Measurements from ENCODE around the gene SHMT1.

The SHMT1 gene

GRCh38 chr17:18331879-18332278, 31.5 kb downstream of the SHMT1 start:
- Histone ChIP-seq H3K4me1 (ENCODE audit: insufficient read depth, low read length, poor library complexity, severe bottlenecking) (no peaks in the 10 kb centered on the region), H3K27me3 (ENCODE audit: insufficient read depth, low read length, poor library complexity, severe bottlenecking) (no peaks in the 10 kb centered on the region), H3K9me3 (ENCODE audit: insufficient read depth, low read depth, low read length) (no peaks in the 10 kb centered on the region), H4K20me1 (ENCODE audit: insufficient read depth, low read length, poor library complexity, severe bottlenecking) (no peaks in the 10 kb centered on the region), H3K4me3 (ENCODE audit: low read length, poor library complexity, severe bottlenecking) (no peak overlapping the region), H3K9ac (ENCODE audit: low read depth, low read length, poor library complexity, severe bottlenecking) (no peak overlapping the region), H3K79me2 (ENCODE audit: insufficient read depth, low read length) (no peaks in the 10 kb centered on the region), H3K9me2 (replicated peaks; ENCODE audit: low read depth, low read length) (no peaks in the 10 kb centered on the region), H3F3A (ENCODE audit: low read depth) (no peaks in the 10 kb centered on the region), H3K4me2 (ENCODE audit: low read depth, low read length, poor library complexity, severe bottlenecking) (no peak overlapping the region), H2AFZ (ENCODE audit: low read length) (no peak overlapping the region), H3K36me3 (ENCODE audit: insufficient read depth, low read length) (peaks cover 58% of the 10 kb centered on the region)
- TF ChIP-seq CTCF (conservative IDR thresholded peaks at IDR 0.05; ENCODE audit: low read length) (no peak), EZH2phosphoT487 (IDR thresholded peaks at IDR 0.05; ENCODE audit: borderline replicate concordance) (no peak)

- H2AFZ ChIP-seq (ENCODE audit: low read length): no peak overlapping the region
- H4K20me1 ChIP-seq (ENCODE audit: insufficient read depth, low read length, poor library complexity, severe bottlenecking): no peaks in the 10 kb centered on the region
- H3K9ac ChIP-seq (ENCODE audit: low read depth, low read length, poor library complexity, severe bottlenecking): no peak overlapping the region
- no peaks in the 10 kb centered on the region for H3K79me2 ChIP-seq (ENCODE audit: insufficient read depth, low read length)
- H3K36me3 ChIP-seq (ENCODE audit: insufficient read depth, low read length): peaks cover 35% of the 10 kb centered on the region
- no peak overlapping the region for H3K4me2 ChIP-seq (ENCODE audit: low read depth, low read length, poor library complexity, severe bottlenecking)
- H3K27me3 ChIP-seq (ENCODE audit: insufficient read depth, low read length, poor library complexity, severe bottlenecking): no peaks in the 10 kb centered on the region
- no peak overlapping the region for H3K4me3 ChIP-seq (ENCODE audit: low read length, poor library complexity, severe bottlenecking)
- no peaks in the 10 kb centered on the region for H3F3A ChIP-seq (ENCODE audit: low read depth)
- H3K9me2 ChIP-seq (replicated peaks; ENCODE audit: low read depth, low read length): no peaks in the 10 kb centered on the region
- no peak for TF ChIP-seq CTCF (conservative IDR thresholded peaks at IDR 0.05; ENCODE audit: low read length)
- no peak for TF ChIP-seq EZH2phosphoT487 (IDR thresholded peaks at IDR 0.05; ENCODE audit: borderline replicate concordance)
- no peaks in the 10 kb centered on the region for H3K4me1 ChIP-seq (ENCODE audit: insufficient read depth, low read length, poor library complexity, severe bottlenecking)
- no peaks in the 10 kb centered on the region for H3K9me3 ChIP-seq (ENCODE audit: insufficient read depth, low read depth, low read length)
These were observed 34.6 kb downstream of the SHMT1 start for GRCh38 chr17:18328643-18329204.

GRCh38 chr17:18327556-18327955, 35.8 kb downstream of the SHMT1 start:
- Histone ChIP-seq H3K36me3 (ENCODE audit: insufficient read depth, low read length) (peaks cover 29% of the 10 kb centered on the region), H3K9ac (ENCODE audit: low read depth, low read length, poor library complexity, severe bottlenecking) (no peak overlapping the region)
- TF ChIP-seq CTCF (conservative IDR thresholded peaks at IDR 0.05; ENCODE audit: low read length) (no peak), EZH2phosphoT487 (IDR thresholded peaks at IDR 0.05; ENCODE audit: borderline replicate concordance) (no peak)

More at GRCh38 chr17:18327556-18327955, 35.8 kb downstream of the SHMT1 start:
- no peaks in the 10 kb centered on the region for H3K9me2 ChIP-seq (replicated peaks; ENCODE audit: low read depth, low read length)
- H3K4me2 ChIP-seq (ENCODE audit: low read depth, low read length, poor library complexity, severe bottlenecking): no peak overlapping the region
- H2AFZ ChIP-seq (ENCODE audit: low read length): no peak overlapping the region
- no peaks in the 10 kb centered on the region for H3F3A ChIP-seq (ENCODE audit: low read depth)
- H4K20me1 ChIP-seq (ENCODE audit: insufficient read depth, low read length, poor library complexity, severe bottlenecking): no peaks in the 10 kb centered on the region
- no peak overlapping the region for H3K4me3 ChIP-seq (ENCODE audit: low read length, poor library complexity, severe bottlenecking)
- H3K79me2 ChIP-seq (ENCODE audit: insufficient read depth, low read length): no peaks in the 10 kb centered on the region; the same call in 1 of the 2 replicates
- H3K9me3 ChIP-seq (ENCODE audit: insufficient read depth, low read depth, low read length): no peaks in the 10 kb centered on the region
- H3K4me1 ChIP-seq (ENCODE audit: insufficient read depth, low read length, poor library complexity, severe bottlenecking): no peaks in the 10 kb centered on the region
- no peaks in the 10 kb centered on the region for H3K27me3 ChIP-seq (ENCODE audit: insufficient read depth, low read length, poor library complexity, severe bottlenecking)
